Pancreas (tissue), 10 donors: ENCODE results near the gene ZDHHC14. TPM values are rescaled to one million over a fixed set of nuclear protein-coding genes. Genes with fewer than 3 reads are reported as not detected.
A peak's percentile ranks its signal among the peaks of the same experiment; 100 is the strongest.

Source experiments
- ATAC-seq, 4 donors: fragments of 200-7000 bp; cut with Tn5 transposase; one replicate each; pipeline versions ENCODE4 v1.8.0 to v1.9.1; 2020; ENCODE audit warnings: mild to moderate bottlenecking in 4 of 4, moderate library complexity in 4 of 4
- DNase-seq, 6 donors: peaks; one replicate each; pipeline ENCODE4 v3.0.0-alpha.2; 2020
- FAIRE-seq: peaks from 2 replicates; lab custom pipeline; 2012; peaks lifted over from hg19 to GRCh38; lab: Jason Lieb, UNC
- H3K27ac ChIP-seq, 4 donors: fragments of 200-600 bp; sonication (generic); 1 replicate in 3 of 4; 2 replicates in 1 of 4; pipeline versions ENCODE4 v1.5.0 to v1.8.0; 2020
- H3K27me3 ChIP-seq, 4 donors: fragments of 200-600 bp; one replicate each; pipeline ENCODE4 v1.8.0; 2021
- H3K36me3 ChIP-seq, 3 donors: fragments of 200-600 bp; sonication (generic) in 1 of 3; one replicate each; pipeline versions ENCODE4 v1.5.0 to v1.8.0; 2020 to 2021
- H3K4me1 ChIP-seq, 3 donors: fragments of 200-600 bp; one replicate each; pipeline ENCODE4 v1.8.0; 2021
- H3K4me3 ChIP-seq, 4 donors: fragments of 200-600 bp; sonication (generic) in 2 of 4; one replicate each; pipeline versions ENCODE4 v1.5.0 to v1.8.0; 2020 to 2021
- H3K9me3 ChIP-seq, 4 donors: fragments of 200-600 bp; one replicate each; pipeline ENCODE4 v1.8.0; 2021
- CTCF ChIP-seq, 4 donors: fragments of 200-600 bp; sonication (generic) in 3 of 4; IDR thresholded peaks; one replicate each; pipeline versions ENCODE4 v1.5.0 to v1.8.0; 2021; ENCODE audit warnings: antibody characterized with exemption in 4 of 4
- WGBS, 2 donors: extraction: QIAGEN DNeasy Blood & Tissue Kit; methylation state at CpG; one replicate each; pipeline ENCODE4 v1.1.7; 2013; 5-methylcytosine and 5-hydroxymethylcytosine counted together
- intact Hi-C, 3 donors: fragments of 100-400 bp; cut with DNase I; formaldehyde crosslinking; loops; one replicate each; pipeline versions ENCODE4 v1.11.1 to v1.14.2; 2022
- polyA plus RNA-seq, 2 donors: library from polyadenylated mRNA; stranded (reverse); fragments of 200-250 nt; gene quantifications; one replicate each; pipeline ENCODE4 v1.2.3, GENCODE V29; 2013
- total RNA-seq, 6 donors: library from RNA; stranded (reverse); fragmentation: NEBNext Ultra II Directional in 4 of 6; extraction: Animal tissue kit (Norgen Biotek cat#: 25700) in 4 of 6; gene quantifications; one replicate each; pipeline versions ENCODE4 v1.2.1 to v1.2.4, GENCODE V29; 2021 to 2023
- donor health status: healthy with polysubstance abuse.
- donor health status: DM: no; HTN: no; CAD: no; lungs with moderate emphysema.
- donor health status: DM: no; HTN: no; CAD: no.
- donor health status: control.
- donor health status: control.
- donor health status: Bipolar disorder and iron deficiency.
- donor health status: DM: yes; HTN: yes; CAD: no.
- donor health status: DM: no; HTN: no; CAD: no.
- donor health status: DM: no; HTN: no; CAD: no.
- donor health status: DM: yes; HTN: yes; CAD: no.

ZDHHC14 gene
- total and polyA plus RNA-seq, 8 donors: 3.1 to 9.9 (median 4.5) TPM

GRCh38 chr6:157530126-157530525 is 149.1 kb downstream of the ZDHHC14 start:
- no peak overlapping the region for H3K4me3 ChIP-seq
- ATAC-seq (no peak), DNase-seq (no peak), FAIRE-seq (no peak)
- H3K27me3 ChIP-seq: no peaks in the 10 kb centered on the region
- H3K36me3 ChIP-seq: no peaks in the 10 kb centered on the region
- peaks cover 0 to 5% (median 3%) of the 10 kb centered on the region in 3 donors for H3K4me1 ChIP-seq
- no peak for TF ChIP-seq CTCF (IDR thresholded peaks at IDR 0.05)
- intact Hi-C loops: no loop called here
- H3K9me3 ChIP-seq: no peaks in the 10 kb centered on the region
- WGBS, 2 donors: 59 to 65% methylated on average over 4 of the region's 4 CpGs
- no peak overlapping the region for H3K27ac ChIP-seq

GRCh38 chr6:157530724-157531168 is 149.8 kb downstream of the ZDHHC14 start:
- TF ChIP-seq CTCF (IDR thresholded peaks at IDR 0.05): no peak
- H3K4me3 ChIP-seq: no peak overlapping the region
- intact Hi-C loops: no loop called here

GRCh38 chr6:157531169-157531985 is 150.4 kb downstream of the ZDHHC14 start:
- intact Hi-C loops: no loop called here
- no peak overlapping the region for H3K4me3 ChIP-seq
- peaks cover 0 to 9% (median 4%) of the 10 kb centered on the region in 3 donors for H3K4me1 ChIP-seq
- no peak for FAIRE-seq
- H3K9me3 ChIP-seq: no peaks in the 10 kb centered on the region
- no peaks in the 10 kb centered on the region for H3K27me3 ChIP-seq
- peak in 2 of 4 donors; percentile 42 to 57 for ATAC-seq
- no peak overlapping the region for H3K27ac ChIP-seq
- no peaks in the 10 kb centered on the region for H3K36me3 ChIP-seq
- DNase-seq: no peak
- WGBS, 2 donors: 82 to 86% methylated on average over 25 of the region's 25 CpGs
- TF ChIP-seq CTCF (IDR thresholded peaks at IDR 0.05): no peak

More at GRCh38 chr6:157530724-157531168, 149.8 kb downstream of the ZDHHC14 start:
- ATAC-seq (no peak), DNase-seq (no peak), FAIRE-seq (no peak)
- Histone ChIP-seq H3K36me3 (no peaks in the 10 kb centered on the region), H3K9me3 (no peaks in the 10 kb centered on the region), H3K4me1 (peaks cover 0 to 9% (median 4%) of the 10 kb centered on the region in 3 donors), H3K27ac (no peak overlapping the region), H3K27me3 (no peaks in the 10 kb centered on the region)
- whole genome bisulfite sequencing, 2 donors: 69 to 78% methylated on average over 10 of the region's 10 CpGs

GRCh38 chr6:157531986-157532365 is 151.0 kb downstream of the ZDHHC14 start:
- ATAC-seq (no peak), FAIRE-seq (no peak), DNase-seq (no peak)
- WGBS, 2 donors: 91% methylated on average over 3 of the region's 3 CpGs
- H3K27me3 ChIP-seq: no peaks in the 10 kb centered on the region
- intact Hi-C loops: no loop called here
- H3K4me3 ChIP-seq: no peak overlapping the region
- H3K4me1 ChIP-seq: peaks cover 0 to 9% (median 4%) of the 10 kb centered on the region in 3 donors
- H3K27ac ChIP-seq: no peak overlapping the region
- no peaks in the 10 kb centered on the region for H3K9me3 ChIP-seq
- no peaks in the 10 kb centered on the region for H3K36me3 ChIP-seq
- no peak for TF ChIP-seq CTCF (IDR thresholded peaks at IDR 0.05)
